H1 (cell line): ENCODE measurements around the gene ME1.

Experiments used
- CEBPB ChIP-seq: IDR thresholded peaks from 2 replicates; pipeline ENCODE4 v1.6.1; 2012; ENCODE audit warnings: low read depth, low read length
- SAP30 ChIP-seq: fragments of 300-600 bp; sonication (generic); IDR thresholded peaks from 2 replicates; pipeline ENCODE4 v1.7.1; 2012; ENCODE audit warnings: low read length, moderate library complexity, mild to moderate bottlenecking, inconsistent platforms; ENCODE audit not compliant: insufficient read depth, insufficient replicate concordance
- ZNF274 ChIP-seq: IDR thresholded peaks from 2 replicates; pipeline ENCODE4 v1.7.0; 2012; ENCODE audit warnings: low read length, borderline replicate concordance; ENCODE audit errors: extremely low read depth

DNA sequence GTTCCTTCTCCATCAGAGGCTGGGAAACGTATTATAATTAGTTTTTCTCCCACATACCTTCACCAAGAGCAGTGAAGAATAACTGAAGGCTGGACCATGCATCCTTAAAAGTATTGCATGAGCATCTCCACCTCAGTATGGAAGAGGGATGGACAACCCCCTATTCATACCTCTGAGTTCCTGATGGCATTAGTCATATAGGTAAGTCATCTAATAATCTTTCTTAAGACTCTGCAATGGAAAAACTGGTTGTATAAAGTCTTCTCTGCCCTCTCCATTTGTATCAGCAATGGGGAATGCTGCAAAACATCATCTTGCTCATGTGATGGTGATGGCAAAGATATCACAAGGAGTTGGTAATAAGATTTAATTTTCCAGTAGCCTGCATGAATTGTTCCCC is 262.3 kb downstream of the ME1 start:
- TF ChIP-seq SAP30, result no peak
- TF ChIP-seq CEBPB, result no peak
- no peak for TF ChIP-seq ZNF274
